NCI-H2081 (cell line): Measurements from ENCODE around the gene C11orf97.
"Not testable (repeated sequence)": the region's sequence is repeated elsewhere in the genome, so short reads cannot be mapped to it uniquely, and the experiment has no call there.

Experiments used
- DNase-seq, 2 experiments: peaks; one replicate each; lab custom pipeline; 2025; lab: John Stamatoyannopoulos, UW

C11orf97 gene

DNA sequence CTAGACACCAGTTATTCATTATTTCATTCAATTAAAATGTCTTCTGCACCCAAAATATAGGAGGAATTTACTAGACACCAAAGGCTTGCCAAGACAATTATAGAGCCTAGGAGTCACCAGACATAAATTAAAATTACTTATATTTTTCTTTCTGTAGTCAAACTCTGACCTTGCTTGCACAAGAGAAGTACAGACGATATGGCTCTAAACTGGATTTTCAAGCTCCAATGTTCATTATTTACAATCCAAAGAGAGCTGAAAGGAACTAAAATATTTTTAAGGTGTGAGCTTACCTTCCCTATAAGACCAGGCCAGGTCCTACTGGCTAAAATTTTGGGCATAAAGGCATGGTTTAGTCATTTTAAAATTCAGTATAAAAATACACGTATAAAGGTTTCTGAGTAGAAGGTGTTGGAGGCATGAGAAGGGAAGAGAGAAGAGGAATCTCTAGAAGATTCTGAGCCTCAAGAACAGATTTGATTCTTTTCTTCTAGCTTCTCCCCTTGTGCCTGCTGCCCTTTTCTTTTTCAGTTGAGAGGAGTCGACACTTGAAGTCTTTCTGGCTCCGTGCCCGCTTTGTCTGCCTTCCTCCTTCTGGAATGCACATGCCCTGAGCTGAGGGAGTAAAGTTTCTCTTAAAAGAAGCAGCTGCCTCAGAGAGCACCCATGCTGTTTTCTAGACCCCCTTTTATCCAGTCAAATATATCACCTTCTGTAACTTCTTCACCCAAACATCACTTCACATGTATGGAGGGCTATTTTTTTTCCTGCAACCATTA, 13.5 kb downstream of the C11orf97 start:
- DNase-seq = no peak

DNA sequence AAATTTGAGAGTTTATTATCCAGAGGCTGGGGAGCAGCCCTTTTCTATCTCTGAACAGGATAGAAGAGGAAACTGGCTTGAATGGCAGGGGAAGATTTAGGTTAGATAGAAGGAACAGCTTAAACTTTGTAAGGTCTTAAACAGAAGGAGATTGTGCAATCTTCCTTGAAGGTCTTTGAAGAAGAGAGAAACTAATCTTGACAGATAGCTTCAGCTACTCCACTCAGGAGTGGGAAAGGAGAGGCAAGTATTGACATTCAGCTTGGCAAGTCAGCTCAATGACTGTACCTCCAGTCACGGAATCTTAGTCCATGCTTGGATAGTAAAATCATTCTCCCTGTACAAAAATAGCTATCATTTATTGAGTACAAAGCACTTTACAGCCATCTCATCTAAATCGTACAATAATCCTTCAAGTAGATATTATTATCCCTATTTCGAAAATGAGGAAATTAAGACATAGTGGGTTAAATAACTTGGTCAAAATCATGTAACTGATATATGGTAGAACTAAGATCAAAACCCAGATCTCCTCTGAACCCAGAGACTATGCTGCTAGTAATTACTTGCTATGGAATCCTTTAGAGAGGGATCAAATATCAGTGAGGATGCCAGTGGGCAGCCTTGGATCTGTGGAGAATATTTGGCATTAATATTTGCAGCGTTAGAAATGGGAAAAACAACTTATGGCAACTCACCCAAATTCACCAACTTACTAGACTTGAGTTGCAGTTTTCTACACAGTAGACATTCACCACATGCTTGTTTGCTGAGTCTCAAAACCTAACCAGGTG, 14.6 kb downstream of the C11orf97 start:
- no peak for DNase-seq

DNA sequence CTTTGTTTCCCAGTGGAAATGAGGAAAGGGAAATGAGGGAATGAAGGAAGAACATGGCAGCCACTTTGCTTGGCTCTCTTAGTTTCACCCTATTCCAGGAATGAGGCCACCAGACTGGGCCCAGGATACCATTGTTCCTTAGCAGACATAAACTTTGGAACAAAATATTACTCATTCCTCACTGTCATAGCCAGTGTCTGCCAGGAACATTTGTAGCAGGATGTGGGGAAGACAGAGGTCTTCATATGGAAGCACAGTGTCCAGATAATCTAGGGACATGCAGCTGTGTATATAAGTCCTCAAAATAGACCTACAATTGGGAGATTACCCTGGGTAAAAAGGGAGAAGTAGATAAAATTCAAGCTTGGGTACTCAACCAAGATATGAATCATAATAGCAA, 16.3 kb downstream of the C11orf97 start:
- DNase-seq = no peak

DNA sequence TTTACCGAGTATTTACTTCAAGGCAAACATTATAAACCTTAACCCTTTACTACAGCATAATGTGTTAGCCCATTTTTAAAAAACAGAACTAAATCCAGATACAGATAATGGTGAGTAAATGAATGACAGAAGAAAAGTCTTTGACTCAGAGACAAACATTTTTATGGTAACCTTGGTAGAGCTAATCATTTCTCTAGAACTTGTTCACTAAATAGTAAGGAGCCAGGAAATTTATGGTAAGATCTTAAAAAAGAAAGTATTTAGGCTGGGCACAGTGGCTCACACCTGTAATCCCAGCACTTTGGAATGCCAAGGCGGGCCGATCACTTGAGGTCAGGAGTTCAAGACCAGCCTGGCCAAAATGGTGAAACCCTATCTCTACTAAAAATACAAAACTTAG, 19.9 kb downstream of the C11orf97 start:
- DNase-seq = no peak

DNA sequence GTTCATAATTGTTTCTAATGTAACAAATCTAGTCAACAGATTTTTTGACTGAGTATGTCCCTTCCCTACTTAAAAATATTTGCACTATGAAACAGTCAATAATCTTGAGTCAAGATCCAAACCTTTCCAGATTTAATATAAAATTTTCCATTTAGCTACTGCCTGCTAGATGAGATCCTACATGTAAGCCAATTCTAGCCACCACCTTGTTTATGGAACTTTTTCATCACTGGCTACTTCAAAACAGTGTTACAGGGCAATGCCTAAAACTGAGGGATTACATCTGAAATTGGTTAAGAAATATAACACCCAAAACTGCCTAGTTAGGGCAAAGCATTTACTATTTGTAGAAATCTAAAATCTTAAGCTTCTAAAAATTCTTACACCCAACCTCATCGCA, 20.9 kb downstream of the C11orf97 start:
- no peak for DNase-seq

DNA sequence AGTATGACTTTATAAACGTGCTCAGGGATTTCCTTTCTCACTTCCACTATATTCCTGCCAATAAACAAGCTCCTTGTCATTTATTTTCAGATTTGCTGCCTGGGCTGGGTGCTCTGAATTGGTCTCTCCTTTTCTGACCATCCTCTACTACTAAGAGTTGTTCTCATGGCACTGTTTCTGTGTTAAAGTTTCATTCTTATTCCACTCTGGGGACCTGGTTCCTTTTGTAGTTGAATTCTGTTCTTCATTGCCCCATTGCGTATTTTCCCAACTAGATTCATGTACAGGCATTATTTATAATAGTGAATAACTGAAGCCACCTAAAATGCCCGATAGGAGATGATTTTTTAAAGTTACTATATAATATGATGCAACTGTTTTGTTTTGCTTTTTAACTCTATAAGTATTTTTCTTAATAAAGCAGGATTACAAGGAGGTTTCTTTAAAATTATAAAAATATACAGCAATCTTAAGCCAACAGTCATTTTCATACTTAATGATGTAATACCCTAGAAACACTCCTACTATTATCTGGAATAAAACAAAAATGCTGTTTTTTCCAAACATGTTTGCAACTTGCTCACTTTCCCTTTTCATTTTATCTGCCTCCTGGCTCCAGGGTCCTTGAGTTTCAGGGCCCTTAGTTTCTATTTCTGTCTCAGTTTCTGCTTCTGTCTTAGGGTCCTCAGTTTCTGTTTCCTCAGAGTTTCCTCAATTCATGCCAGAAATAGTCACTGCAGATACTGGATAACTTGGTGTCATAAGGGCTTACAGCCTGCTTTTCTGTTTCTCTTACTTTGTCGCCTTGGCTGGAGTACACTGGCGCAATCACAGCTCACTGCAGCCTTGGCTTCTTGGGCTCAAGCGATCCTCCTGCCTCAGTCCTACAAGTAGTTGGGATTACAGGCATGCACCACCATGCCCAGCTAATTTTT, 21.7 kb downstream of the C11orf97 start:
- no peak for DNase-seq

DNA sequence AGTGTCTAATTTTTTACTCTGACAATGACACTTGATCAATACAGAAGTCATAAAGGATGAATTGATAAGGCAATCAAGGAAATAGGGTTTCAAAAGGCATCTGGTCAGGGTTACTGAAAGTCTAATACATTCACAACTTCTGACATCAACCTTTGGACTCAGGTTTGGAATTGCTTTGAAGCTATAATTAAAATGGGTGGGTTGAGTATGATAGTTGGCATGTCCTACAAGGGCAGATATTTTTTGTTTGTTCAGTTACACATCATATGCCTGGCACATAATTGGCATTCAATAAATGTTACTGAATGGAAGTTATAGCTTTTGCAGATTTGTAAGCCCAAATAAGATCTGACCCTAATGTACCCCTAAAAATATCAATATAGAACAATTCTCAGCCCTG, 24.1 kb downstream of the C11orf97 start:
- no peak for DNase-seq

DNA sequence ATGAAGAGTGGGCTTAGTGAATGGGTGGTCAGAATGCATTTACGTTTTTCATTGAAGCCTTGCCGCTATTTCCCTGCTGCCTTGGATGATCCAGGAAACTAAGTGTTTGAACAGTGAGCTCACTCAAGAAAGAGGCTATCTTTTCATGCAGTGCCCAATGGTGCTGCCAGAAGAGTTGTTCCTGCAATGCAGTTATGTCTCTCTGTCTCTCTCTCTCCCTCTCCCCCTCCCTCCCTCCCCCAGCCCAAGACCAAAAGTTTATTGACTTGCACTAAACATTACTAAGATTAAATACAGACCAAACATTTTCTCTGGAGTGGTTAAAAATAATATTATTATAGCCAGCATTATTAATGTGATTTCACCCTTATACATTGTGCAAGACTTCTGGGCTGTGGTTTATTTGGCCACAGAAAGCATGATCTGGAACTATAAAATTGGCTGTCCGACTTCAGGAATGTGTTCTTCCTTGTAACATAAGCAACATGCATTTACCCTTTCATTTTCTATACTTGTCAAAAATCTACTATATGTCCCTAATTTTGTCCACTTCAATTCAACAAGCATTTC, 24.9 kb downstream of the C11orf97 start:
- DNase-seq = no peak

DNA sequence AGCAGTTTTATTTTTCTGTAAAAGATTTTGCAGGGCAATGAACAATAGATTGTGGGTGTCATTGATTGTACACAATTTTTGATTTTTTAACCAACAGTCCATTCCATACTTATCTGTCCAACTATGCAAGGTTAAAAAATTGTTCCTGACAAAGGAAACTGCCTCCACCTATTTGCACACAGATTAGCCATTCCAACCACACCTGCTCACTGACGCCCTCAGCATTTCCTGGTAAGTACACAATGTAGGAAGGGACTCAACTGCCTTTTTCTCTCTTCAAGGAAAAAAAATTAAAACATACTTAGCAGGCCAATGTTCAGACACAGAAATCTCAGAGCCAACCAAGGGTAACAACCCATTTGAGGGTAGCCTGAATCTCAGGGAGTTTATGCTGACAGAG, 27.2 kb downstream of the C11orf97 start:
- peak in 1 of 2 experiments; percentile 10 for DNase-seq

DNA sequence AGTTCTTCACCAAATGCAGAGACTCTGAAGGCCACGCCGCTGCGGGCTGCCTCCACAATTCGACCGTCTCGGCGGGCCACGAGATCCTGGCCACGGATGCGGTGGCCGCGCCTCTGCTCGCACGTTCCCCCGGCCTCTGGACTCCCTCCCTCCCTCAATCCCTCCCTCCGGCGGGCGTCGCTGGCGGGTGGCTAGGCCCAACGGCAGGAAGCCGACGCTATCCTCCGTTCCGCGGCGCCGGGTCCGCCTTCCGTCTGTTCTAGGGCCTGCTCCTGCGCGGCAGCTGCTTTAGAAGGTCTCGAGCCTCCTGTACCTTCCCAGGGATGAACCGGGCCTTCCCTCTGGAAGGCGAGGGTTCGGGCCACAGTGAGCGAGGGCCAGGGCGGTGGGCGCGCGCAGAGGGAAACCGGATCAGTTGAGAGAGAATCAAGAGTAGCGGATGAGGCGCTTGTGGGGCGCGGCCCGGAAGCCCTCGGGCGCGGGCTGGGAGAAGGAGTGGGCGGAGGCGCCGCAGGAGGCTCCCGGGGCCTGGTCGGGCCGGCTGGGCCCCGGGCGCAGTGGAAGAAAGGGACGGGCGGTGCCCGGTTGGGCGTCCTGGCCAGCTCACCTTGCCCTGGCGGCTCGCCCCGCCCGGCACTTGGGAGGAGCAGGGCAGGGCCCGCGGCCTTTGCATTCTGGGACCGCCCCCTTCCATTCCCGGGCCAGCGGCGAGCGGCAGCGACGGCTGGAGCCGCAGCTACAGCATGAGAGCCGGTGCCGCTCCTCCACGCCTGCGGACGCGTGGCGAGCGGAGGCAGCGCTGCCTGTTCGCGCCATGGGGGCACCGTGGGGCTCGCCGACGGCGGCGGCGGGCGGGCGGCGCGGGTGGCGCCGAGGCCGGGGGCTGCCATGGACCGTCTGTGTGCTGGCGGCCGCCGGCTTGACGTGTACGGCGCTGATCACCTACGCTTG, 31.7 kb downstream of the C11orf97 start, which contains the start of gene FUT4:
FUT4 (plus strand) TSS at position 227 of the 951 bp plus-strand sequence; CDS start at position 440, 213 bp downstream.
- DNase-seq = peak; percentile 83 to 84

DNA sequence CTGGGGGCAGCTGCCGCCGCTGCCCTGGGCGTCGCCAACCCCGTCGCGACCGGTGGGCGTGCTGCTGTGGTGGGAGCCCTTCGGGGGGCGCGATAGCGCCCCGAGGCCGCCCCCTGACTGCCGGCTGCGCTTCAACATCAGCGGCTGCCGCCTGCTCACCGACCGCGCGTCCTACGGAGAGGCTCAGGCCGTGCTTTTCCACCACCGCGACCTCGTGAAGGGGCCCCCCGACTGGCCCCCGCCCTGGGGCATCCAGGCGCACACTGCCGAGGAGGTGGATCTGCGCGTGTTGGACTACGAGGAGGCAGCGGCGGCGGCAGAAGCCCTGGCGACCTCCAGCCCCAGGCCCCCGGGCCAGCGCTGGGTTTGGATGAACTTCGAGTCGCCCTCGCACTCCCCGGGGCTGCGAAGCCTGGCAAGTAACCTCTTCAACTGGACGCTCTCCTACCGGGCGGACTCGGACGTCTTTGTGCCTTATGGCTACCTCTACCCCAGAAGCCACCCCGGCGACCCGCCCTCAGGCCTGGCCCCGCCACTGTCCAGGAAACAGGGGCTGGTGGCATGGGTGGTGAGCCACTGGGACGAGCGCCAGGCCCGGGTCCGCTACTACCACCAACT, 32.5 kb downstream of the C11orf97 start:
- DNase-seq = no peak

DNA sequence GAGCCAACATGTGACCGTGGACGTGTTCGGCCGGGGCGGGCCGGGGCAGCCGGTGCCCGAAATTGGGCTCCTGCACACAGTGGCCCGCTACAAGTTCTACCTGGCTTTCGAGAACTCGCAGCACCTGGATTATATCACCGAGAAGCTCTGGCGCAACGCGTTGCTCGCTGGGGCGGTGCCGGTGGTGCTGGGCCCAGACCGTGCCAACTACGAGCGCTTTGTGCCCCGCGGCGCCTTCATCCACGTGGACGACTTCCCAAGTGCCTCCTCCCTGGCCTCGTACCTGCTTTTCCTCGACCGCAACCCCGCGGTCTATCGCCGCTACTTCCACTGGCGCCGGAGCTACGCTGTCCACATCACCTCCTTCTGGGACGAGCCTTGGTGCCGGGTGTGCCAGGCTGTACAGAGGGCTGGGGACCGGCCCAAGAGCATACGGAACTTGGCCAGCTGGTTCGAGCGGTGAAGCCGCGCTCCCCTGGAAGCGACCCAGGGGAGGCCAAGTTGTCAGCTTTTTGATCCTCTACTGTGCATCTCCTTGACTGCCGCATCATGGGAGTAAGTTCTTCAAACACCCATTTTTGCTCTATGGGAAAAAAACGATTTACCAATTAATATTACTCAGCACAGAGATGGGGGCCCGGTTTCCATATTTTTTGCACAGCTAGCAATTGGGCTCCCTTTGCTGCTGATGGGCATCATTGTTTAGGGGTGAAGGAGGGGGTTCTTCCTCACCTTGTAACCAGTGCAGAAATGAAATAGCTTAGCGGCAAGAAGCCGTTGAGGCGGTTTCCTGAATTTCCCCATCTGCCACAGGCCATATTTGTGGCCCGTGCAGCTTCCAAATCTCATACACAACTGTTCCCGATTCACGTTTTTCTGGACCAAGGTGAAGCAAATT, 33.3 kb downstream of the C11orf97 start:
- no peak for DNase-seq

DNA sequence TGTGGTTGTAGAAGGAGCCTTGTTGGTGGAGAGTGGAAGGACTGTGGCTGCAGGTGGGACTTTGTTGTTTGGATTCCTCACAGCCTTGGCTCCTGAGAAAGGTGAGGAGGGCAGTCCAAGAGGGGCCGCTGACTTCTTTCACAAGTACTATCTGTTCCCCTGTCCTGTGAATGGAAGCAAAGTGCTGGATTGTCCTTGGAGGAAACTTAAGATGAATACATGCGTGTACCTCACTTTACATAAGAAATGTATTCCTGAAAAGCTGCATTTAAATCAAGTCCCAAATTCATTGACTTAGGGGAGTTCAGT, 33.9 kb downstream of the C11orf97 start:
- no peak for DNase-seq

DNA sequence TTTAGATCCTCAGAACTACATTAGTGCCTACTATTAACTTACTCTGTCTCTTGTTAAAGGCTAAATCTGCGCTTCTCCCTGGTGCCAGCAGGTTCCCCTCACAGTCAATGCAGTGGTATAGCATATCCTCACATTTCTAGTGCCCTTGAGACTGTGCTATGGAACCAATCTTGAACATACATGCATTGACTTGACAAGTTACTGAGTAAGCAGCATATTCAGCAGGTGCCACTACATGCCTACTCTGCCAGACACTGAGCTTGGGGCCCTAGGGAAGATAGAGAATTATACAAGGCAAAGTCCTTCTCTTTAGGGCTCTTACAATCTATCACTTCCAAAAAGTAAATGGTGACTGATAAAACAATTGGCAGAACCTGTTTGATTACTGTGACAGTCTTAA, 34.6 kb downstream of the C11orf97 start:
- no peak for DNase-seq

DNA sequence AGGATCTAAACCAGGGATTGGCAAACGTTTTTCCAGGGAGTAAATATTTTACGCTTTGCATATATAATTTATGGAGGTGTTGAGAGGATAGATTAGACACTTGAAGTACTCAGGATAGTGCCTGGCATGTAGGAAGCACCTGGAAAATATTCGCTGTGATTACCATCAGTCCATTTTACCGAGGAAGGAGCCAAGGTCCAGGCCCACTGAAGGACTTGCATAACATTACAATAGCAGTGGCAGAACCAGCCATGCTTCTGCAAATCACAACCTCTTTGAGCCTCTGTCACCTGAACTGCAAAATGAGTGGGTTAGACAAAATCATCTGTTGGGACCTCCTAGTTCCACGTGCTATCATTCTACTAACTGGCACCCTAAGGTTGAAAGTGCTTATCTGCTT, 36.9 kb downstream of the C11orf97 start:
- no peak for DNase-seq

DNA sequence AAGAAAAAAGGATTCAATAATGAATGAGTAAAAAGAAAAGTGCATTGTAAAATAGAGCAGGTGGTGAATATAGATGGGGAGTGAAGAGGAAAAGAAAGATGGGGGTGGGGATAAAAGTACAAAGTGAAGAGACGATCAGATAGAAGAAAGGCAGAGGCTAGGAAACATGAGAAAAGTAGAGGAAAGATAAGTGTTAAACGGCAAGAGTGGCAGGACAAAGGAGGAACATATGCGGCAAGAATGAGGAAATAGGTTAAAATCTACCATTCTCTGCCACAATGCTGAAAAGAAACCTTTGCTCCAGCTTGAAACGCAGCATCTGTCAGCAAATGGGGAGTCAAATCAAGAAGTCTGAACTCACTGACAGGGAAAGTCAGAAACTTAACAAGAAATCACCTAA, 38.3 kb downstream of the C11orf97 start:
- no peak for DNase-seq

DNA sequence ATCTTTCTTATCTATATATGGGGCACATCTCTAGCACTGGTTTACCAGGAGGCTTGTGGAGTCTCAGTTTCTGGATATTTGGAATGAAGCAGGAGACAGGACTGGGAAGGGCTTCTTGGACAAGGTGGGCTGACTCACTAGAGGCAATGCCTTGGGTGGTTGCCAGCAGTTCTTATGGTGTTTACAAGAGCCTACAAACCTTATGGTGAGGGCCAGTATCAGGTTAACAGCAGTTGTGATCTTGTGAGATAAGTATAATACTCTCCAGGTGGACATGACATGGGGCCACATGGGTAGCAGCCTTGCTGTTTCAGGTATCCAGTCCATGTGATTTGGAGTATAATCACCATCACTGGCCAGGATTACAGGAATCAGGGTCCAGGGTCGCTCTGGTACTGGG, 41.7 kb downstream of the C11orf97 start:
- peak in 1 of 2 experiments; percentile 6 for DNase-seq

DNA sequence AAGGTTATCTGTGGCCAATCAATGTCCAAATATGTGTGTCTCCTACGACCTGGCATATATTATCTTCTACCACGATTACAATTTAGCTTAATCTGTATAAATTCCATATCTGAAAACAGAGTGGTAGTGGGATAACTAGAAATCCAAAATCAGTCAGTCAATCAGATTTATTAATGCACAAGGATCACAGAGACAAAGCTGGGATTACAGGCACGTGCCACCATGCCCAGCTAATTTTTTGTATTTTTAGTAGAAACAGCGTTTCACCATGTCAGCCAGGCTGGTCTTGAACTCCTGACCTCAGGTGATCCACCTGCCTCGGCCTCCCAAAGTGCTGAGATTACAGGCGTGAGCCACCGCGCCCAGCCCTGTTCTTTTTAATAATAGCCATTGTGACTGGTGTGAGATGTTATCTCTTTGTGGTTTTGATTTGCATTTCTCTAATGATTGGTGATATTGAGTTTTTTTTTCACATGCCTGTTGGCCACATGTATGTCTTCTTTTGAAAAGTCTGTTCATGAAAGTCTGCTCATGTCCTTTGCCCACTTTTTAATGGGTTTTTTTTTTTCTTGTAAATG, 43.6 kb downstream of the C11orf97 start:
- DNase-seq = not testable (repeated sequence)

DNA sequence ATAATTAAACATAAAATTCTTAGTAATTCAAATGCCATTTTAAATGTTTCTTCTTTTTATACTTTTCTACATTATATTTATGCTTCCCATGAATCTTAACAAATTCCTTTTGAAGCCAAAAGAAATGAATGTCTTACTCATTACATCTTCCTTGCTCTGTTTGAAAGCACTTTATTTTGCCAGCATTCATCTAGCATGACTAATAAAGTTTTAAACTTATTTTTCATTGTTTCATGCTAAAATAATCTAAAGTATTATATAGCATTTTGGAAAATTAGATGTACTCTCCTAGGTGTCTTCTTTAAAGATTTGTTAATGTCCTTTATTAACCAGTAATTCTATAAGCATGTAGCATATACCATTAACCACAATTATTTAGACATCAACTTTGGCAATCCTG, 45.2 kb downstream of the C11orf97 start:
- no peak for DNase-seq
